ENCODE data around the gene GTF2F2. TPM values are rescaled to one million over a fixed set of nuclear protein-coding genes. Genes with fewer than 3 reads are reported as not detected.

GTF2F2 gene
- total RNA-seq, 1 experiment from 2014 or later, result 28.1 TPM

- H3K36me3 ChIP-seq (ENCODE audit: control insufficient read depth, insufficient read depth, low read length), result no peaks in the 10 kb centered on the region
- no peaks in the 10 kb centered on the region for H3K27me3 Mint-ChIP-seq (ENCODE audit: insufficient read depth, unreplicated experiment)
- H3K27me3 ChIP-seq (replicated peaks; ENCODE audit: control insufficient read depth, insufficient read depth, low read length), result no peaks in the 10 kb centered on the region
- no peak overlapping the region for H3K4me3 ChIP-seq (ENCODE audit: low read depth, low read length)
- peaks cover 17% of the 10 kb centered on the region for H3K36me3 Mint-ChIP-seq (ENCODE audit: insufficient read depth, unreplicated experiment)
- H3K27ac Mint-ChIP-seq (ENCODE audit: unreplicated experiment), result no peak overlapping the region
- DNase-seq, result no peak
- no peak for TF ChIP-seq CTCF (IDR thresholded peaks at IDR 0.05; ENCODE audit: insufficient read depth in 1 of 2, low read depth in 1 of 2, low read length in 1 of 2, severe bottlenecking in 1 of 2, unreplicated experiment in 1 of 2)
- no TSS peak for BruUV-seq (replicated peaks)
- H3K4me1 Mint-ChIP-seq (ENCODE audit: low read depth, unreplicated experiment), result no peaks in the 10 kb centered on the region
- no peaks in the 10 kb centered on the region for H3K4me1 ChIP-seq
- intact Hi-C loops (cut with micrococcal nuclease; ENCODE audit: unreplicated experiment), result no loop called here
- peaks cover 10% of the 10 kb centered on the region for H3K9me3 Mint-ChIP-seq (ENCODE audit: unreplicated experiment)
- POLR2A ChIA-PET, result no interaction called here
- H3K9me3 ChIP-seq, result no peaks in the 10 kb centered on the region
- CTCF ChIA-PET, result no interaction called here
- no peak overlapping the region for H3K4me3 Mint-ChIP-seq (ENCODE audit: unreplicated experiment)
These were observed 107.7 kb downstream of the GTF2F2 start for GRCh38 chr13:45228002-45228401.

- POLR2A ChIA-PET, result no interaction called here
- Mint-ChIP-seq H3K4me3 (ENCODE audit: unreplicated experiment) (no peak overlapping the region), H3K4me1 (ENCODE audit: low read depth, unreplicated experiment) (no peaks in the 10 kb centered on the region), H3K27me3 (ENCODE audit: insufficient read depth, unreplicated experiment) (no peaks in the 10 kb centered on the region), H3K27ac (ENCODE audit: unreplicated experiment) (no peak overlapping the region), H3K36me3 (ENCODE audit: insufficient read depth, unreplicated experiment) (peaks cover 17% of the 10 kb centered on the region), H3K9me3 (ENCODE audit: unreplicated experiment) (peaks cover 10% of the 10 kb centered on the region)
- no peak for TF ChIP-seq CTCF (IDR thresholded peaks at IDR 0.05; ENCODE audit: insufficient read depth in 1 of 2, low read depth in 1 of 2, low read length in 1 of 2, severe bottlenecking in 1 of 2, unreplicated experiment in 1 of 2)
- CTCF ChIA-PET, result no interaction called here
- no TSS peak for BruUV-seq (replicated peaks)
- Histone ChIP-seq H3K27me3 (replicated peaks; ENCODE audit: control insufficient read depth, insufficient read depth, low read length) (no peaks in the 10 kb centered on the region), H3K9me3 (no peaks in the 10 kb centered on the region), H3K4me3 (ENCODE audit: low read depth, low read length) (no peak overlapping the region), H3K4me1 (no peaks in the 10 kb centered on the region), H3K36me3 (ENCODE audit: control insufficient read depth, insufficient read depth, low read length) (no peaks in the 10 kb centered on the region)
- intact Hi-C loops (cut with micrococcal nuclease; ENCODE audit: unreplicated experiment), result no loop called here
- DNase-seq, result no peak
These were observed 108.9 kb downstream of the GTF2F2 start for GRCh38 chr13:45229172-45229571.

- no TSS peak for BruUV-seq (replicated peaks)
- Mint-ChIP-seq H3K4me3 (ENCODE audit: unreplicated experiment) (no peak overlapping the region), H3K4me1 (ENCODE audit: low read depth, unreplicated experiment) (no peaks in the 10 kb centered on the region), H3K9me3 (ENCODE audit: unreplicated experiment) (peaks cover 10% of the 10 kb centered on the region), H3K27me3 (ENCODE audit: insufficient read depth, unreplicated experiment) (no peaks in the 10 kb centered on the region), H3K27ac (ENCODE audit: unreplicated experiment) (no peak overlapping the region), H3K36me3 (ENCODE audit: insufficient read depth, unreplicated experiment) (peaks cover 17% of the 10 kb centered on the region)
- CTCF ChIA-PET, result interaction anchor here (0.6 kb wide), 1 partner anchor 1075 kb away, joined by 5 read pairs; no protein-coding TSS in a partner anchor
- intact Hi-C loops (cut with micrococcal nuclease; ENCODE audit: unreplicated experiment), result no loop called here
- no peaks in the 10 kb centered on the region for H3K9me3 ChIP-seq
- H3K36me3 ChIP-seq (ENCODE audit: control insufficient read depth, insufficient read depth, low read length), result no peaks in the 10 kb centered on the region
- no peak overlapping the region for H3K4me3 ChIP-seq (ENCODE audit: low read depth, low read length)
- POLR2A ChIA-PET, result no interaction called here
- no peak for TF ChIP-seq CTCF (IDR thresholded peaks at IDR 0.05; ENCODE audit: insufficient read depth in 1 of 2, low read depth in 1 of 2, low read length in 1 of 2, severe bottlenecking in 1 of 2, unreplicated experiment in 1 of 2)
- no peaks in the 10 kb centered on the region for H3K4me1 ChIP-seq
- H3K27me3 ChIP-seq (replicated peaks; ENCODE audit: control insufficient read depth, insufficient read depth, low read length), result no peaks in the 10 kb centered on the region
- DNase-seq, result no peak
These were observed 111.0 kb downstream of the GTF2F2 start for GRCh38 chr13:45231305-45231704.

Measured in Caco-2 (cell line).